Ishikawa (cell line): ENCODE data around the gene LAS1L.
A peak's percentile ranks its signal among the peaks of the same experiment; 100 is the strongest.

Experiments used
- CEBPB ChIP-seq: IDR thresholded peaks from 2 replicates; pipeline ENCODE4 v1.6.1; 2012
- CREB1 ChIP-seq: IDR thresholded peaks from 2 replicates; pipeline ENCODE4 v1.6.1; 2012; ENCODE audit warnings: low read depth
- EGR1 ChIP-seq: IDR thresholded peaks from 2 replicates; pipeline ENCODE4 v1.6.1; 2012
- EP300 ChIP-seq: IDR thresholded peaks from 2 replicates; pipeline ENCODE4 v1.6.1; 2012; ENCODE audit warnings: borderline replicate concordance
- FOXM1 ChIP-seq: IDR thresholded peaks from 2 replicates; pipeline ENCODE4 v1.6.1; 2012; ENCODE audit warnings: low read depth, borderline replicate concordance
- MAX ChIP-seq: IDR thresholded peaks from 2 replicates; pipeline ENCODE4 v1.6.1; 2012
- NFIC ChIP-seq: IDR thresholded peaks from 2 replicates; pipeline ENCODE4 v1.6.1; 2012
- RAD21 ChIP-seq: IDR thresholded peaks from 2 replicates; pipeline ENCODE4 v1.6.1; 2012; ENCODE audit warnings: low read depth
- REST ChIP-seq: IDR thresholded peaks from 2 replicates; pipeline ENCODE4 v1.6.1; 2012; ENCODE audit warnings: low read depth, mild to moderate bottlenecking
- TAF1 ChIP-seq: IDR thresholded peaks from 2 replicates; pipeline ENCODE4 v1.6.1; 2012; ENCODE audit warnings: low read depth, mild to moderate bottlenecking
- TCF12 ChIP-seq: IDR thresholded peaks from 2 replicates; pipeline ENCODE4 v1.6.1; 2012; ENCODE audit warnings: low read depth
- TEAD4 ChIP-seq: IDR thresholded peaks from 2 replicates; pipeline ENCODE4 v1.6.1; 2012
- USF1 ChIP-seq: IDR thresholded peaks from 2 replicates; pipeline ENCODE4 v1.6.1; 2012
- YY1 ChIP-seq: IDR thresholded peaks from 2 replicates; pipeline ENCODE4 v1.6.1; 2012; ENCODE audit warnings: low read depth
- ZBTB7A ChIP-seq: IDR thresholded peaks from 2 replicates; pipeline ENCODE4 v1.6.1; 2012; ENCODE audit warnings: low read depth

LAS1L gene

GRCh38 chrX:65551086-65551485, 16.5 kb upstream of the LAS1L start:
- TF ChIP-seq REST (no peak), CEBPB (no peak), EP300 (no peak), CREB1 (no peak), EGR1 (no peak), ZBTB7A (no peak), YY1 (no peak), FOXM1 (no peak), TAF1 (no peak), NFIC (no peak), TCF12 (no peak), RAD21 (no peak)

GRCh38 chrX:65545456-65545855, 10.9 kb upstream of the LAS1L start:
- TF ChIP-seq CEBPB (no peak), YY1 (no peak), RAD21 (no peak), NFIC (no peak), TEAD4 (no peak), REST (no peak), FOXM1 (no peak), TAF1 (no peak), USF1 (no peak), EGR1 (no peak), CREB1 (no peak), TCF12 (no peak), ZBTB7A (no peak), MAX (no peak), EP300 (no peak)

GRCh38 chrX:65537229-65537628, 2.6 kb upstream of the LAS1L start:
- TF ChIP-seq FOXM1: no peak
- TF ChIP-seq TAF1: no peak
- peak; percentile 89 for TF ChIP-seq TEAD4
- peak; percentile 41; the same call in 1 of the 2 replicates for TF ChIP-seq NFIC

- TF ChIP-seq TAF1 (no peak), EP300 (no peak), MAX (no peak), CREB1 (no peak), FOXM1 (no peak), YY1 (no peak), CEBPB (no peak), EGR1 (no peak), USF1 (no peak), TEAD4 (no peak), REST (no peak)
These were observed 1.7 kb upstream of the LAS1L start for GRCh38 chrX:65536291-65536690.

- TF ChIP-seq RAD21 (no peak), TEAD4 (no peak), NFIC (no peak)
These were observed 2.6 kb downstream of the LAS1L start for GRCh38 chrX:65532016-65532415.
